SK-N-SH (cell line): ENCODE measurements around the gene RFX4. TPM values are rescaled to one million over a fixed set of nuclear protein-coding genes. Genes with fewer than 3 reads are reported as not detected.

Experiments used
- CTCF ChIA-PET: fragments of 300-600, 350-600 bp; formaldehyde crosslinking; extraction: SDS; loops from one replicate; lab custom pipeline; 2021; lab: Yijun Ruan, JAX
- POLR2A ChIA-PET: fragments of 350-600 bp; sonication (Branson Sonifier 250); formaldehyde crosslinking; extraction: SDS; loops from one replicate; lab custom pipeline; 2020; ENCODE audit warnings: antibody characterized with exemption, inconsistent platforms; lab: Yijun Ruan, JAX
- DNase-seq: peaks from one replicate; pipeline ENCODE4 v3.0.0; 2012
- H2AFZ ChIP-seq: fragments of 200-600 bp; sonication (generic); 2 replicates; pipeline ENCODE4 v1.8.1; 2016; ENCODE audit warnings: antibody characterized with exemption, mild to moderate bottlenecking, low read depth
- H3F3A ChIP-seq: fragments of 200-600 bp; sonication (generic); replicated peaks from 2 replicates; pipeline ENCODE3; 2016; ENCODE audit warnings: antibody characterized with exemption, mild to moderate bottlenecking; ENCODE audit not compliant: insufficient read depth
- H3K27ac ChIP-seq, 2 experiments: fragments of 200-500 bp in 1 of 2; fragments of 200-600 bp in 1 of 2; sonication (Bioruptor generic) in 1 of 2; sonication (generic), shearing (Covaris generic) in 1 of 2; 2 replicates each; pipeline versions ENCODE4 v1.5.1 to v1.6.1; 2014 to 2016; ENCODE audit warnings: low read depth in 2 of 2, inconsistent platforms in 1 of 2, low read length in 1 of 2, mild to moderate bottlenecking in 1 of 2, mixed read lengths in 1 of 2
- H3K27me3 ChIP-seq: fragments of 200-600 bp; sonication (generic), shearing (Covaris generic); 2 replicates; pipeline ENCODE4 v1.6.1; 2016; ENCODE audit warnings: mixed run types; ENCODE audit not compliant: insufficient read depth
- H3K36me3 ChIP-seq, 2 experiments: fragments of 200-500 bp in 1 of 2; fragments of 200-600 bp in 1 of 2; sonication (Bioruptor generic) in 1 of 2; sonication (generic) in 1 of 2; replicated peaks in 1 of 2; 2 replicates each; pipeline versions ENCODE3 to v1.5.1; 2014 to 2016; ENCODE audit warnings: low read length in 1 of 2, mild to moderate bottlenecking in 1 of 2; ENCODE audit not compliant: insufficient read depth in 2 of 2, control insufficient read depth in 1 of 2
- H3K4me1 ChIP-seq, 2 experiments: fragments of 200-500 bp in 1 of 2; fragments of 200-600 bp in 1 of 2; sonication (Bioruptor generic) in 1 of 2; sonication (generic), shearing (Covaris generic) in 1 of 2; 2 replicates each; pipeline versions ENCODE4 v1.5.1 to v1.6.1; 2014 to 2016; ENCODE audit warnings: low read depth in 1 of 2, low read length in 1 of 2, mixed run types in 1 of 2; ENCODE audit not compliant: insufficient read depth in 2 of 2, control insufficient read depth in 1 of 2
- H3K4me2 ChIP-seq: fragments of 200-600 bp; sonication (generic), shearing (Covaris generic); 2 replicates; pipeline ENCODE4 v1.6.1; 2017; ENCODE audit warnings: mixed run types
- H3K4me3 ChIP-seq, 2 experiments: fragments of 200-500 bp in 1 of 2; fragments of 200-600 bp in 1 of 2; sonication (Bioruptor generic) in 1 of 2; sonication (generic), shearing (Covaris generic) in 1 of 2; 2 replicates each; pipeline versions ENCODE4 v1.5.1 to v1.8.1; 2014 to 2016; ENCODE audit warnings: low read depth in 2 of 2, inconsistent platforms in 1 of 2, low read length in 1 of 2, mild to moderate bottlenecking in 1 of 2, mixed read lengths in 1 of 2, moderate library complexity in 1 of 2
- H3K79me2 ChIP-seq: fragments of 200-600 bp; sonication (generic); 2 replicates; pipeline ENCODE4 v1.8.1; 2017; ENCODE audit warnings: mild to moderate bottlenecking; ENCODE audit not compliant: insufficient read depth
- H3K9ac ChIP-seq: fragments of 200-600 bp; sonication (generic); 2 replicates; pipeline ENCODE4 v1.6.1; 2017; ENCODE audit warnings: mixed run types
- H3K9me2 ChIP-seq: fragments of 200-600 bp; sonication (generic); 2 replicates; pipeline ENCODE4 v1.6.1; 2017; ENCODE audit warnings: mixed run types
- H3K9me3 ChIP-seq: fragments of 200-600 bp; sonication (generic); 2 replicates; pipeline ENCODE4 v1.6.1; 2017; ENCODE audit warnings: mixed run types, mild to moderate bottlenecking, moderate library complexity
- H4K20me1 ChIP-seq: fragments of 200-600 bp; sonication (generic); 2 replicates; pipeline ENCODE4 v1.6.1; 2017; ENCODE audit warnings: mild to moderate bottlenecking, mixed run types; ENCODE audit not compliant: insufficient read depth
- CHD2 ChIP-seq: fragments of 150-350 bp; IDR thresholded peaks from 2 replicates; pipeline ENCODE4 v1.6.1; 2018; ENCODE audit warnings: low read length; ENCODE audit not compliant: partially characterized antibody
- EZH2phosphoT487 ChIP-seq: fragments of 200-600 bp; sonication (generic); IDR thresholded peaks from 2 replicates; pipeline ENCODE4 v1.6.1; 2017; ENCODE audit warnings: low read depth, mixed run types, mild to moderate bottlenecking, antibody characterized with exemption, moderate library complexity, borderline replicate concordance
- JUND ChIP-seq: IDR thresholded peaks from 2 replicates; pipeline ENCODE4 v1.4.0; 2012
- POLR2AphosphoS5 ChIP-seq: IDR thresholded peaks from 2 replicates; pipeline ENCODE4 v1.6.1; 2012; ENCODE audit warnings: low read depth, low read length
- RAD21 ChIP-seq: IDR thresholded peaks from 2 replicates; pipeline ENCODE4 v1.6.1; 2012; ENCODE audit warnings: mild to moderate bottlenecking, low read length
- RCOR1 ChIP-seq: fragments of 150-350 bp; IDR thresholded peaks from 2 replicates; pipeline ENCODE4 v1.6.1; 2017; ENCODE audit warnings: antibody characterized with exemption, low read length
- TAF1 ChIP-seq: IDR thresholded peaks from 2 replicates; pipeline ENCODE4 v1.6.1; 2012; ENCODE audit warnings: low read depth, mild to moderate bottlenecking, low read length, moderate library complexity, borderline replicate concordance
- TCF12 ChIP-seq: IDR thresholded peaks from 2 replicates; pipeline ENCODE4 v1.4.0; 2012
- TEAD4 ChIP-seq: IDR thresholded peaks from 2 replicates; pipeline ENCODE4 v1.4.0; 2012; ENCODE audit warnings: mild to moderate bottlenecking, borderline replicate concordance; ENCODE audit not compliant: insufficient read depth
- YY1 ChIP-seq: IDR thresholded peaks from 2 replicates; pipeline ENCODE4 v1.4.0; 2012; ENCODE audit warnings: low read depth, mild to moderate bottlenecking
- WGBS: methylation state at CpG from one replicate; pipeline ENCODE4 v1.1.6; 2017; ENCODE audit warnings: low lambda C conversion rate; 5-methylcytosine and 5-hydroxymethylcytosine counted together
- polyA plus RNA-seq, 3 experiments: library from polyadenylated mRNA; depleted of rRNA; stranded (reverse); fragments of >200 nt; gene quantifications; 2 replicates each; pipeline ENCODE4 v1.2.3, GENCODE V29; 2012
- TF ChIP-seq, protein P1 (sequence below): fragments of 150-350 bp; IDR thresholded peaks from 2 replicates; pipeline ENCODE4 v1.6.1; 2017; ENCODE audit warnings: antibody characterized with exemption, low read length, low read depth, borderline replicate concordance
- TF ChIP-seq, protein P2 (sequence below): IDR thresholded peaks from 2 replicates; pipeline ENCODE4 v1.6.1; 2012; ENCODE audit warnings: mild to moderate bottlenecking, low read depth, low read length, moderate library complexity
- TF ChIP-seq, protein P3 (sequence below): fragments of 150-350 bp; IDR thresholded peaks from 2 replicates; pipeline ENCODE4 v1.6.1; 2016; ENCODE audit warnings: mild to moderate bottlenecking, low read depth, low read length
- TF ChIP-seq, protein P4 (sequence below): IDR thresholded peaks from 2 replicates; pipeline ENCODE4 v1.4.0; 2012; ENCODE audit warnings: low read depth
- TF ChIP-seq, protein P5 (sequence below): IDR thresholded peaks from 2 replicates; pipeline ENCODE4 v1.4.0; 2012; ENCODE audit warnings: low read depth, borderline replicate concordance

The RFX4 gene
- polyA plus RNA-seq, 1 of the 3 experiments (the other 2 are of a cell fraction): not detected

DNA sequence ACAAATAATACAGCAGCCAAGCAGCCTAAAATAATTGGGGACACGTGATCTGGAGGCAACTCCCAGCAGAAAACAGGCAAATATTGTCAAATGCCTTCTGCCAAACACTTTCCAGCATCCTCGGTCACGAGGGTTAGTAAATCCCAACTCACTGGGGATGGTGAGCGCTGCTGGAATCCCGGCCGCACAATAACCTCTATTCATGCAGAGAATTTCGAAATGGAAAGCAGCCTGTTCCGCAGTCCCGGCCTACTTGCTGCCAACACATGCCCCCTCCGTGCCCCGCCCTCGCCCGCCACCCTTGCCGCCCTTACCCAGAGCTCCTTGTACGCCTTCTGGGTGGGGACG, 62.2 kb downstream of the RFX4 start:
- Histone ChIP-seq H2AFZ (no peak overlapping the region), H3F3A (no peaks in the 10 kb centered on the region), H3K4me2 (no peak overlapping the region), H3K9me3 (no peaks in the 10 kb centered on the region), H3K4me1 (no peaks in the 10 kb centered on the region), H3K9me2 (no peaks in the 10 kb centered on the region), H3K27ac (no peak overlapping the region), H3K4me3 (no peak overlapping the region), H3K9ac (no peak overlapping the region), H3K27me3 (no peaks in the 10 kb centered on the region), H3K79me2 (no peaks in the 10 kb centered on the region), H4K20me1 (no peaks in the 10 kb centered on the region), H3K36me3 (no peaks in the 10 kb centered on the region)
- DNase-seq: no peak
- ChIA-PET CTCF (no interaction called here), POLR2A (no interaction called here)
- WGBS: 80% methylated on average over 15 of the region's 16 CpGs
- TF ChIP-seq TEAD4: no peak
- TF ChIP-seq, protein P1, sequence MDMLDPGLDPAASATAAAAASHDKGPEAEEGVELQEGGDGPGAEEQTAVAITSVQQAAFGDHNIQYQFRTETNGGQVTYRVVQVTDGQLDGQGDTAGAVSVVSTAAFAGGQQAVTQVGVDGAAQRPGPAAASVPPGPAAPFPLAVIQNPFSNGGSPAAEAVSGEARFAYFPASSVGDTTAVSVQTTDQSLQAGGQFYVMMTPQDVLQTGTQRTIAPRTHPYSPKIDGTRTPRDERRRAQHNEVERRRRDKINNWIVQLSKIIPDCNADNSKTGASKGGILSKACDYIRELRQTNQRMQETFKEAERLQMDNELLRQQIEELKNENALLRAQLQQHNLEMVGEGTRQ: no peak
- TF ChIP-seq, protein P2, sequence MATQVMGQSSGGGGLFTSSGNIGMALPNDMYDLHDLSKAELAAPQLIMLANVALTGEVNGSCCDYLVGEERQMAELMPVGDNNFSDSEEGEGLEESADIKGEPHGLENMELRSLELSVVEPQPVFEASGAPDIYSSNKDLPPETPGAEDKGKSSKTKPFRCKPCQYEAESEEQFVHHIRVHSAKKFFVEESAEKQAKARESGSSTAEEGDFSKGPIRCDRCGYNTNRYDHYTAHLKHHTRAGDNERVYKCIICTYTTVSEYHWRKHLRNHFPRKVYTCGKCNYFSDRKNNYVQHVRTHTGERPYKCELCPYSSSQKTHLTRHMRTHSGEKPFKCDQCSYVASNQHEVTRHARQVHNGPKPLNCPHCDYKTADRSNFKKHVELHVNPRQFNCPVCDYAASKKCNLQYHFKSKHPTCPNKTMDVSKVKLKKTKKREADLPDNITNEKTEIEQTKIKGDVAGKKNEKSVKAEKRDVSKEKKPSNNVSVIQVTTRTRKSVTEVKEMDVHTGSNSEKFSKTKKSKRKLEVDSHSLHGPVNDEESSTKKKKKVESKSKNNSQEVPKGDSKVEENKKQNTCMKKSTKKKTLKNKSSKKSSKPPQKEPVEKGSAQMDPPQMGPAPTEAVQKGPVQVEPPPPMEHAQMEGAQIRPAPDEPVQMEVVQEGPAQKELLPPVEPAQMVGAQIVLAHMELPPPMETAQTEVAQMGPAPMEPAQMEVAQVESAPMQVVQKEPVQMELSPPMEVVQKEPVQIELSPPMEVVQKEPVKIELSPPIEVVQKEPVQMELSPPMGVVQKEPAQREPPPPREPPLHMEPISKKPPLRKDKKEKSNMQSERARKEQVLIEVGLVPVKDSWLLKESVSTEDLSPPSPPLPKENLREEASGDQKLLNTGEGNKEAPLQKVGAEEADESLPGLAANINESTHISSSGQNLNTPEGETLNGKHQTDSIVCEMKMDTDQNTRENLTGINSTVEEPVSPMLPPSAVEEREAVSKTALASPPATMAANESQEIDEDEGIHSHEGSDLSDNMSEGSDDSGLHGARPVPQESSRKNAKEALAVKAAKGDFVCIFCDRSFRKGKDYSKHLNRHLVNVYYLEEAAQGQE: no peak
- TF ChIP-seq RAD21: no peak
- no peak for TF ChIP-seq EZH2phosphoT487
- TF ChIP-seq POLR2AphosphoS5: no peak
- TF ChIP-seq, protein P3, sequence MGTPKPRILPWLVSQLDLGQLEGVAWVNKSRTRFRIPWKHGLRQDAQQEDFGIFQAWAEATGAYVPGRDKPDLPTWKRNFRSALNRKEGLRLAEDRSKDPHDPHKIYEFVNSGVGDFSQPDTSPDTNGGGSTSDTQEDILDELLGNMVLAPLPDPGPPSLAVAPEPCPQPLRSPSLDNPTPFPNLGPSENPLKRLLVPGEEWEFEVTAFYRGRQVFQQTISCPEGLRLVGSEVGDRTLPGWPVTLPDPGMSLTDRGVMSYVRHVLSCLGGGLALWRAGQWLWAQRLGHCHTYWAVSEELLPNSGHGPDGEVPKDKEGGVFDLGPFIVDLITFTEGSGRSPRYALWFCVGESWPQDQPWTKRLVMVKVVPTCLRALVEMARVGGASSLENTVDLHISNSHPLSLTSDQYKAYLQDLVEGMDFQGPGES: no peak
- TF ChIP-seq, protein P4, sequence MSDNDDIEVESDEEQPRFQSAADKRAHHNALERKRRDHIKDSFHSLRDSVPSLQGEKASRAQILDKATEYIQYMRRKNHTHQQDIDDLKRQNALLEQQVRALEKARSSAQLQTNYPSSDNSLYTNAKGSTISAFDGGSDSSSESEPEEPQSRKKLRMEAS: no peak
- TF ChIP-seq CHD2: no peak
- TF ChIP-seq TCF12: no peak
- TF ChIP-seq, protein P5, sequence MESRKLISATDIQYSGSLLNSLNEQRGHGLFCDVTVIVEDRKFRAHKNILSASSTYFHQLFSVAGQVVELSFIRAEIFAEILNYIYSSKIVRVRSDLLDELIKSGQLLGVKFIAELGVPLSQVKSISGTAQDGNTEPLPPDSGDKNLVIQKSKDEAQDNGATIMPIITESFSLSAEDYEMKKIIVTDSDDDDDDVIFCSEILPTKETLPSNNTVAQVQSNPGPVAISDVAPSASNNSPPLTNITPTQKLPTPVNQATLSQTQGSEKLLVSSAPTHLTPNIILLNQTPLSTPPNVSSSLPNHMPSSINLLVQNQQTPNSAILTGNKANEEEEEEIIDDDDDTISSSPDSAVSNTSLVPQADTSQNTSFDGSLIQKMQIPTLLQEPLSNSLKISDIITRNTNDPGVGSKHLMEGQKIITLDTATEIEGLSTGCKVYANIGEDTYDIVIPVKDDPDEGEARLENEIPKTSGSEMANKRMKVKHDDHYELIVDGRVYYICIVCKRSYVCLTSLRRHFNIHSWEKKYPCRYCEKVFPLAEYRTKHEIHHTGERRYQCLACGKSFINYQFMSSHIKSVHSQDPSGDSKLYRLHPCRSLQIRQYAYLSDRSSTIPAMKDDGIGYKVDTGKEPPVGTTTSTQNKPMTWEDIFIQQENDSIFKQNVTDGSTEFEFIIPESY: no peak
- TF ChIP-seq TAF1: no peak
- TF ChIP-seq RCOR1: no peak
- no peak for TF ChIP-seq JUND
- TF ChIP-seq YY1: no peak
